NCI-H2227 treated with DMSO at 0.1 percent for 48 hours (cell line): ENCODE measurements around the gene LOXL3.
A peak's percentile ranks its signal among the peaks of the same experiment; 100 is the strongest.
"Not testable (repeated sequence)": the region's sequence is repeated elsewhere in the genome, so short reads cannot be mapped to it uniquely, and the experiment has no call there.

ENCODE experiments used
- DNase-seq: peaks from one replicate; lab custom pipeline; 2025; lab: John Stamatoyannopoulos, UW

LOXL3 gene

DNA sequence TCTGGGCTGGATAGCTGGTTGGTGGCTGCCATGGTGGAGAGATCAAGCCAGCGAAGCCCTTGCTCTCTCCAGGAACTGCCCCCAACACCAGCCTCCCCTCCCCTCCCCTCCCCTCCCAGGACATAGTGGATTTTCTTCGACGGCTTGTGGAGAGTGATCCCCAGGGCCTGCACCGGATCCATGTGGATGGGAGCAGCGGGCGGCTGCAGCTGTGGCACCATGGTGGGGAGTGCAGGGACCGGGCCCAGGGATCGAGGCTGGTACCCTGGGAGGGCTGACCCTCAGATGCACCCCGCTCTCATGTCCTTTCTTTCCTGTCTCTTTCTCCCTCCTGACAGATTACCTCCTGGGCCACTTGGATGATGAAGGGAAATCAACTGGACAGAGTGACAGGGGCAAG lies 63.8 kb downstream of the LOXL3 start:
- DNase-seq = no peak

DNA sequence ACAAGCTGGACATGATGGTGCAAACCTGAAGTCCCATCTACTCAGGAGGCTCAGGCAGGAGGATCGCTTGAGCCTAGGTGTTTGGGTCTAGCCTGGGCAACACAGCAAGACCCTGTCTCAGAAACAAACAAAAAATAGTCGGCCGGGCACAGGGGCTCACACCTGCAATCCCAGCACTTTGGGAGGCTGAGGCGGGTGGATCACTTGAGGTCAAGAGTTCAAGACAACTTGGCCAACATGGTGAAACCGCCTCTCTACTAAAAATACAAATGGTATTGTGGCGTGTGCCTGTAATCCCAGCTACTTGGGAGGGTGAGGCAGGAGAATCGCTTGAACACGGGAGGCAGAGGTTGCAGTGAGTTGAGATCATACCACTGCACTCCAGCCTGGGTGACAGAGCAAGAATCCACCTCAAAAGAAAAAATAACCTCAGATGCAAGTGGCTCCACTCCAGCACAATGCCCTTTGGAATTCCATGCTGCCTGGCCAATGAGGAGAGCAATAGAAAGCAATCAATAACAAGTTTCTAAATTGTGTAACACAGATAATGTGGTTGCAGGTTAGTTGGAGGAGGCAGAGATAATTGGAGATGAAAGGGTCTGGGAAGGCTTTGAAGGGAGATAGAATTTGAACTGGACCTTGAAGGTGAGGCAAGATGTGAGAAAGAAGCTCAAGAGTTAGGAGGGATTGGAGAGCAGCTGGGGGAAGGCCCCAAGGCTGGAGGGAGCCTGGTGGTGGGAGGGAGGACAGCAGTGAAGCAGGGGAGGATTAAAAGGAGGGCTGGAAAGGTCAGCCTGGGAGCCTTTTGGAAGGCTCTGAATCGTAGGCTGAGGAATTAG lies 64.9 kb downstream of the LOXL3 start:
- DNase-seq = no peak

DNA sequence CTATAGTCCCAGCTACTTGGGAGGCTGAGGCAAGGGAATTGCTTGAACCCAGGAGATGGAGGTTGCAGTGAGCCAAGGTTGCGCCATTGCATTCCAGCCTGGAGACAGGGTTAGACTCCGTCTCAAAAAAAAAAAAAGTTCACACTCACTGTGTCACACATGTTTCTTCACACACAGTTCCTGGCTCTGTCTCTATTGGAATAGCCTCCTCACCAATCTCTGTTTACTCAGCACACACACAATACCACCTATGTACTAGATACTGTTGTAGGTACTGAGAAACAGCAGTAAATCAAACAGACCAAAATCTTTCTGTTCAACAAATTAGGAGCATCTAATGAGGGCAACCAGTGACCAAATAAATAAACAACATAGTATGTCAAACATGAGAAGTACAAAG lies 67.6 kb downstream of the LOXL3 start:
- DNase-seq = no peak

DNA sequence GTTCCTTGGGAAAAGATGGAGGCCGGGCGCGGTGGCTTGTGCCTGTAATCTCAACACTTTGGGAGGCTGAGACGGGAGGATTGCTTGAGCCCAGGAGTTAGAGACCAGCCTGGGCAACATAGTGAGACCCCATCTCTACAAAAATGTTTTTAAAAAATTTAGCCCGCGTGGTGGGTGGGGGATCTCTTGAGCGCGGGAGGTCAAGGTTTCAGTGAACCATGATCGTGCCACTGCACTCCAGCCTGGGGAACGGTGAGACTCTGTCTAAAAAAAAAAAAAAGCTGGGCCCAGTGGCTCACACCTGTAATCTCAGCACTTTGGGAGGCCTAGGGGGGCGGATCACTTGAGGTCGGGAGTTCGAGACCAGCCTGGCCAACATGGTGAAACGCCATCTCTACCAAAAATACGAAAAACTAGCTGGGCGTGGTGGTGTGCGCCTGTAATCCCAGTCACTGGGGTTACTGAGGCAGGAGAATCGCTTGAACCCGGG lies 70.0 kb downstream of the LOXL3 start:
- DNase-seq = not testable (repeated sequence)

DNA sequence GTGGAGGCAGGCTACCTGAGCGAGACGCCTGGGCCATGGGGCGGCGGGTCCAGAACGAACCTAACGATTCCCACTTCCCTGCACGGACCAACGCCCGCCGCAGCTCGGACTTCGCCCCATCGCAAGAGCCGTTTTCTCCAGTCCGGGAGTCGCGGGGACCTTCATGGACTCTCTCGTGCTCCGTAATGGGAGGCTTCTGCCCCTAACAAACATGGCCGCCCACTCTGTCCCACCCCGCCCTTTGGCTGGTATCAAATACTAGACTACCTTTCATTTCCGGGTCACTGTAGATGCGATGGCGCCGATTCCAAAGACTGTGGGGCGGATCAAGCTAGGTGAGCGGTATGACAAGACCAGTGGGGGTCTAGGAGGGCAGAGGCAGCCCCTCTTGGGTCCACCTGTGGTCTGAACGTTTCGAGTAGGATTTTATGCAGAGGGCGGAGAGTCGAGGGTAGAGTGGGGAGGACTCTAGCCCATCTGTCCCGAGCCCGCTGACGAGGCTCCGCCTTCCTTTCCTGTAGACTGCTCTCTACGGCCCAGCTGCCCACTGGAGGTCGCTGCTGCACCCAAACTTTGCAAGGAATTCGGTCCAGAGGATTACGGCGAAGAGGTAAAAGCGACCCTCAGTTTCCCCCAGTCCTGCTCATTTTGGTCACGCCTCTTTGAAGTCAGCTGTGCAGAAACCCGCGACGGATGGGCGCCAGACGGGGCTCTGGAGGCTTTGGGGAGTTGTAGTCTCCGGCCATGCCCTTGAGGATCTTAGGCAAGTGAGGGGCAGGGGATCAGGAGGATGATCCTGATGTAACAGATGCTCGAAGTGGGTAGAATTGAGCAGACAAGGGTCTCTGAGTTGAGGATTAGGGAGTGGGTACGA lies 70.7 kb downstream of the LOXL3 start, which contains the start of the genes CCDC142 and TTC31:
TSS of gene CCDC142 (minus strand) at position 198 of the 874 bp plus-strand sequence. CDS start at position 37, 161 bp downstream.
TSS of gene TTC31 (plus strand) at position 281 of the 874 bp plus-strand sequence. CDS start at position 296, 15 bp downstream.
- peak; percentile 99 for DNase-seq
